GM23338 (cell line): ENCODE results near the gene SGMS2. TPM values are rescaled to one million over a fixed set of nuclear protein-coding genes. Genes with fewer than 3 reads are reported as not detected.

Source experiments
- ATAC-seq: fragments of 200-7000 bp; cut with Tn5 transposase; 3 replicates; pipeline ENCODE4 v1.9.1; 2020
- DNase-seq: peaks from one replicate; pipeline ENCODE4 v3.0.0-alpha.2; 2015; ENCODE audit warnings: low spot score
- H2AFZ ChIP-seq: fragments of 200-600 bp; sonication (generic); 2 replicates; pipeline ENCODE4 v1.8.0; 2016; ENCODE audit warnings: antibody characterized with exemption, mild to moderate bottlenecking, moderate library complexity
- H3F3A ChIP-seq: fragments of 200-600 bp; sonication (generic); replicated peaks from 2 replicates; pipeline ENCODE4 v1.8.0; 2017; ENCODE audit warnings: antibody characterized with exemption, mixed run types, low read depth
- H3K27ac ChIP-seq: fragments of 200-600 bp; sonication (generic); 2 replicates; pipeline ENCODE4 v1.6.1; 2016; ENCODE audit warnings: low read depth
- H3K27me3 ChIP-seq: fragments of 200-600 bp; sonication (generic); 2 replicates; pipeline ENCODE4 v1.8.0; 2016; ENCODE audit warnings: mild to moderate bottlenecking, mixed run types, moderate library complexity; ENCODE audit not compliant: insufficient read depth
- H3K36me3 ChIP-seq: fragments of 200-600 bp; sonication (generic); 2 replicates; pipeline ENCODE4 v1.8.0; 2016; ENCODE audit warnings: mild to moderate bottlenecking; ENCODE audit not compliant: insufficient read depth
- H3K4me1 ChIP-seq: fragments of 200-600 bp; sonication (generic); 2 replicates; pipeline ENCODE4 v1.8.0; 2016; ENCODE audit warnings: mild to moderate bottlenecking, moderate library complexity; ENCODE audit not compliant: insufficient read depth
- H3K4me2 ChIP-seq: fragments of 200-600 bp; sonication (generic); 2 replicates; pipeline ENCODE4 v1.7.1; 2017; ENCODE audit warnings: mixed run types
- H3K4me3 ChIP-seq: fragments of 200-600 bp; sonication (generic); 2 replicates; pipeline ENCODE4 v1.6.1; 2016; ENCODE audit warnings: mixed run types
- H3K79me2 ChIP-seq: fragments of 200-600 bp; sonication (generic); replicated peaks from 2 replicates; pipeline ENCODE4 v1.8.0; 2017; ENCODE audit warnings: mild to moderate bottlenecking; ENCODE audit not compliant: insufficient read depth
- H3K9me2 ChIP-seq: fragments of 200-600 bp; sonication (generic); 2 replicates; pipeline ENCODE4 v1.8.0; 2017; ENCODE audit not compliant: insufficient read depth
- H4K20me1 ChIP-seq: fragments of 200-600 bp; sonication (generic); replicated peaks from 2 replicates; pipeline ENCODE4 v1.8.0; 2017; ENCODE audit warnings: mild to moderate bottlenecking; ENCODE audit not compliant: insufficient read depth
- H3K27ac Mint-ChIP-seq: 2 replicates; pipeline ENCODE4 v1.8.0; 2020; ENCODE audit warnings: inconsistent platforms, mild to moderate bottlenecking, moderate library complexity, mixed read lengths
- H3K27me3 Mint-ChIP-seq: 3 replicates; pipeline ENCODE4 v1.8.0; 2022; ENCODE audit warnings: low read depth, mild to moderate bottlenecking, moderate library complexity, mixed read lengths, inconsistent platforms; ENCODE audit not compliant: insufficient read depth, poor library complexity
- H3K36me3 Mint-ChIP-seq: 3 replicates; pipeline ENCODE4 v1.8.0; 2021; ENCODE audit warnings: low read depth, mild to moderate bottlenecking, inconsistent platforms, moderate library complexity, mixed read lengths
- H3K4me1 Mint-ChIP-seq: 3 replicates; pipeline ENCODE4 v1.8.0; 2020; ENCODE audit warnings: mild to moderate bottlenecking, inconsistent platforms, mixed read lengths
- H3K4me3 Mint-ChIP-seq: 3 replicates; pipeline ENCODE4 v1.8.0; 2021; ENCODE audit warnings: moderate library complexity, mild to moderate bottlenecking, inconsistent platforms, mixed read lengths
- H3K9me3 Mint-ChIP-seq: 3 replicates; pipeline ENCODE4 v1.8.0; 2020; ENCODE audit warnings: moderate library complexity, mild to moderate bottlenecking, inconsistent platforms, mixed read lengths
- CREB1 ChIP-seq: fragments of 250-450 bp; sonication (Bioruptor Pico); IDR thresholded peaks from 2 replicates; pipeline ENCODE4 v1.5.0; 2020; ENCODE audit warnings: low read depth, mild to moderate bottlenecking, moderate library complexity
- EZH2 ChIP-seq: fragments of 200-600 bp; sonication (generic); IDR thresholded peaks from one replicate; pipeline ENCODE4 v1.8.0; 2017; ENCODE audit warnings: antibody characterized with exemption, mild to moderate bottlenecking, low read depth; ENCODE audit not compliant: unreplicated experiment
- EZH2phosphoT487 ChIP-seq: fragments of 200-600 bp; sonication (generic); IDR thresholded peaks from one replicate; pipeline ENCODE4 v1.8.1; 2018; ENCODE audit warnings: antibody characterized with exemption; ENCODE audit not compliant: unreplicated experiment
- JUNB ChIP-seq: IDR thresholded peaks from one replicate; pipeline ENCODE4 v1.6.1; 2016; ENCODE audit warnings: antibody characterized with exemption; ENCODE audit not compliant: unreplicated experiment
- NANOG ChIP-seq: IDR thresholded peaks from 2 replicates; pipeline ENCODE4 v1.6.1; 2016; ENCODE audit warnings: antibody characterized with exemption, borderline replicate concordance
- POLR2AphosphoS5 ChIP-seq: IDR thresholded peaks from 2 replicates; pipeline ENCODE4 v1.6.1; 2016; ENCODE audit warnings: antibody characterized with exemption, low read depth
- ZNF114 ChIP-seq: fragments of 250-450 bp; sonication (Bioruptor Pico); IDR thresholded peaks from 2 replicates; pipeline ENCODE4 v1.5.0; 2020; ENCODE audit warnings: mild to moderate bottlenecking, moderate library complexity
- ZNF331 ChIP-seq: fragments of 250-450 bp; sonication (Bioruptor Pico); IDR thresholded peaks from 2 replicates; pipeline ENCODE4 v1.5.0; 2020; ENCODE audit warnings: low read depth, mild to moderate bottlenecking, moderate library complexity
- polyA plus RNA-seq: library from polyadenylated mRNA; unstranded; fragments of >200 nt; fragmentation: Nextera tagmentation; extraction: Ambion mirVana; gene quantifications from 2 replicates; pipeline ENCODE4 v1.2.1, GENCODE V29; 2016
- total RNA-seq: library from RNA; depleted of rRNA; stranded (reverse); fragments of >200 nt; shearing (Covaris generic); gene quantifications from 2 replicates; pipeline ENCODE4 v1.2.3, GENCODE V29; 2014
- TF ChIP-seq, protein P1 (sequence below): IDR thresholded peaks from 2 replicates; pipeline ENCODE4 v1.6.1; 2016; ENCODE audit warnings: antibody characterized with exemption
- TF ChIP-seq, protein P2 (sequence below): IDR thresholded peaks from one replicate; pipeline ENCODE4 v1.6.1; 2018; ENCODE audit warnings: antibody characterized with exemption; ENCODE audit not compliant: unreplicated experiment
- TF ChIP-seq, protein P3 (sequence below): fragments of 250-450 bp; sonication (Bioruptor Pico); IDR thresholded peaks from 2 replicates; pipeline ENCODE4 v1.5.0; 2020; ENCODE audit warnings: mild to moderate bottlenecking, moderate library complexity

Gene SGMS2
- total and polyA plus RNA-seq, 2 experiments from 2014 or later = 0.35 to 1.1 TPM

DNA sequence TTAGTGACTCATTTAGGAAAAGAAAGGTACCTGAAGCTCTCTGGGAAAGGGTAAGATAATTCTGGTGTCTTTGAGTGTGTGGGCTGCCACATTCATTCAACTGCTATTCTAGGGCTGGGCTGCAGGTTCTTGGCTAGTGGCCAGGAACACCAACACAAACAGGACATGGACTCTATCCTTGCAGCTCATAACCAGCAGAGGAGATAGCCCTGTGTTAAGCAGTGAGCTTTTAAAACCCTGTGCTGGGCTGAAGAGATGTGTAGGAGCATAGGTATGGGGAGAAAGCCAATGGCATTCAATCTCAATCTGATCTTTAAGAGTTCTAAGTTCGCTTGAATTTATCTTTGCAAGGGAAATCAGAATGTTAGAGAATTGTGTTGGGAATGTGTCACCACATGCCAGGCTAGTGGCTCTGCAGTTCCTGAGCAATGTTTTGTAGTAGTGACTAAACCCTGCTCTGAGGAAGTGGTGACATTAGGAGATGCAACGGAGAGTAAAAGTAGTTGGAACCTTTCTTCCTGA is 39.2 kb downstream of the SGMS2 start (continued):
- TF ChIP-seq, protein P1, sequence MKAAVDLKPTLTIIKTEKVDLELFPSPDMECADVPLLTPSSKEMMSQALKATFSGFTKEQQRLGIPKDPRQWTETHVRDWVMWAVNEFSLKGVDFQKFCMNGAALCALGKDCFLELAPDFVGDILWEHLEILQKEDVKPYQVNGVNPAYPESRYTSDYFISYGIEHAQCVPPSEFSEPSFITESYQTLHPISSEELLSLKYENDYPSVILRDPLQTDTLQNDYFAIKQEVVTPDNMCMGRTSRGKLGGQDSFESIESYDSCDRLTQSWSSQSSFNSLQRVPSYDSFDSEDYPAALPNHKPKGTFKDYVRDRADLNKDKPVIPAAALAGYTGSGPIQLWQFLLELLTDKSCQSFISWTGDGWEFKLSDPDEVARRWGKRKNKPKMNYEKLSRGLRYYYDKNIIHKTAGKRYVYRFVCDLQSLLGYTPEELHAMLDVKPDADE = no peak
- TF ChIP-seq EZH2phosphoT487 = no peak
- no peak for TF ChIP-seq NANOG
- no peak for TF ChIP-seq ZNF331 (CRISPR knock-in tag)
- TF ChIP-seq, protein P2, sequence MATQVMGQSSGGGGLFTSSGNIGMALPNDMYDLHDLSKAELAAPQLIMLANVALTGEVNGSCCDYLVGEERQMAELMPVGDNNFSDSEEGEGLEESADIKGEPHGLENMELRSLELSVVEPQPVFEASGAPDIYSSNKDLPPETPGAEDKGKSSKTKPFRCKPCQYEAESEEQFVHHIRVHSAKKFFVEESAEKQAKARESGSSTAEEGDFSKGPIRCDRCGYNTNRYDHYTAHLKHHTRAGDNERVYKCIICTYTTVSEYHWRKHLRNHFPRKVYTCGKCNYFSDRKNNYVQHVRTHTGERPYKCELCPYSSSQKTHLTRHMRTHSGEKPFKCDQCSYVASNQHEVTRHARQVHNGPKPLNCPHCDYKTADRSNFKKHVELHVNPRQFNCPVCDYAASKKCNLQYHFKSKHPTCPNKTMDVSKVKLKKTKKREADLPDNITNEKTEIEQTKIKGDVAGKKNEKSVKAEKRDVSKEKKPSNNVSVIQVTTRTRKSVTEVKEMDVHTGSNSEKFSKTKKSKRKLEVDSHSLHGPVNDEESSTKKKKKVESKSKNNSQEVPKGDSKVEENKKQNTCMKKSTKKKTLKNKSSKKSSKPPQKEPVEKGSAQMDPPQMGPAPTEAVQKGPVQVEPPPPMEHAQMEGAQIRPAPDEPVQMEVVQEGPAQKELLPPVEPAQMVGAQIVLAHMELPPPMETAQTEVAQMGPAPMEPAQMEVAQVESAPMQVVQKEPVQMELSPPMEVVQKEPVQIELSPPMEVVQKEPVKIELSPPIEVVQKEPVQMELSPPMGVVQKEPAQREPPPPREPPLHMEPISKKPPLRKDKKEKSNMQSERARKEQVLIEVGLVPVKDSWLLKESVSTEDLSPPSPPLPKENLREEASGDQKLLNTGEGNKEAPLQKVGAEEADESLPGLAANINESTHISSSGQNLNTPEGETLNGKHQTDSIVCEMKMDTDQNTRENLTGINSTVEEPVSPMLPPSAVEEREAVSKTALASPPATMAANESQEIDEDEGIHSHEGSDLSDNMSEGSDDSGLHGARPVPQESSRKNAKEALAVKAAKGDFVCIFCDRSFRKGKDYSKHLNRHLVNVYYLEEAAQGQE = no peak
- no peak for TF ChIP-seq ZNF114
- TF ChIP-seq POLR2AphosphoS5 = no peak
- TF ChIP-seq EZH2 = no peak

DNA sequence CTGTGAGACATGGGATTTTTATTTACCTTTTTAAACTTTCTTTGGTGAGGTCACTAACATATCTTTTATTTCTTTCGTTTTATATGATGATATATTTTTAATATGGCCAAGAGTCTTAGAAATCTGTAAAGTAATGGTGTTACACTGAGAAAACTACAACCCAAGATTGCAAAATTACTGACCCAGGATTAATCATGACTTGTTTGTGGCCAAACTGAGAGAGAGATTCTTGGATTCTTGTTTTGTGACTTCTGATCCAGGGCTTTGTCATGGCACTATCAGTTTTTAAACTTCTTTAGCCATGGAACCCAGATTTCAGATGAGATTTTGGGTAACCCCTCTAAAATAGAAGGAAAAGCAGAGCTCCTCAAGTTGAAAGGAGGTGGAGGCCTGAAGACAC is 42.0 kb downstream of the SGMS2 start:
- H3K27ac ChIP-seq = no peak overlapping the region
- H3K27me3 ChIP-seq = no peaks in the 10 kb centered on the region
- H3K9me3 Mint-ChIP-seq = no peaks in the 10 kb centered on the region
- no peaks in the 10 kb centered on the region for H4K20me1 ChIP-seq
- no peak for ATAC-seq
- DNase-seq = no peak
- H3K4me3 ChIP-seq = no peak overlapping the region
- H2AFZ ChIP-seq = peak overlapping the region; percentile 53; the same call in 1 of the 2 replicates
- no peak overlapping the region for H3K4me3 Mint-ChIP-seq
- no peaks in the 10 kb centered on the region for H3F3A ChIP-seq
- H3K4me1 Mint-ChIP-seq = peaks cover 10% of the 10 kb centered on the region; the same call in 2 of the 3 replicates
- no peak overlapping the region for H3K27ac Mint-ChIP-seq
- TF ChIP-seq, protein P3, sequence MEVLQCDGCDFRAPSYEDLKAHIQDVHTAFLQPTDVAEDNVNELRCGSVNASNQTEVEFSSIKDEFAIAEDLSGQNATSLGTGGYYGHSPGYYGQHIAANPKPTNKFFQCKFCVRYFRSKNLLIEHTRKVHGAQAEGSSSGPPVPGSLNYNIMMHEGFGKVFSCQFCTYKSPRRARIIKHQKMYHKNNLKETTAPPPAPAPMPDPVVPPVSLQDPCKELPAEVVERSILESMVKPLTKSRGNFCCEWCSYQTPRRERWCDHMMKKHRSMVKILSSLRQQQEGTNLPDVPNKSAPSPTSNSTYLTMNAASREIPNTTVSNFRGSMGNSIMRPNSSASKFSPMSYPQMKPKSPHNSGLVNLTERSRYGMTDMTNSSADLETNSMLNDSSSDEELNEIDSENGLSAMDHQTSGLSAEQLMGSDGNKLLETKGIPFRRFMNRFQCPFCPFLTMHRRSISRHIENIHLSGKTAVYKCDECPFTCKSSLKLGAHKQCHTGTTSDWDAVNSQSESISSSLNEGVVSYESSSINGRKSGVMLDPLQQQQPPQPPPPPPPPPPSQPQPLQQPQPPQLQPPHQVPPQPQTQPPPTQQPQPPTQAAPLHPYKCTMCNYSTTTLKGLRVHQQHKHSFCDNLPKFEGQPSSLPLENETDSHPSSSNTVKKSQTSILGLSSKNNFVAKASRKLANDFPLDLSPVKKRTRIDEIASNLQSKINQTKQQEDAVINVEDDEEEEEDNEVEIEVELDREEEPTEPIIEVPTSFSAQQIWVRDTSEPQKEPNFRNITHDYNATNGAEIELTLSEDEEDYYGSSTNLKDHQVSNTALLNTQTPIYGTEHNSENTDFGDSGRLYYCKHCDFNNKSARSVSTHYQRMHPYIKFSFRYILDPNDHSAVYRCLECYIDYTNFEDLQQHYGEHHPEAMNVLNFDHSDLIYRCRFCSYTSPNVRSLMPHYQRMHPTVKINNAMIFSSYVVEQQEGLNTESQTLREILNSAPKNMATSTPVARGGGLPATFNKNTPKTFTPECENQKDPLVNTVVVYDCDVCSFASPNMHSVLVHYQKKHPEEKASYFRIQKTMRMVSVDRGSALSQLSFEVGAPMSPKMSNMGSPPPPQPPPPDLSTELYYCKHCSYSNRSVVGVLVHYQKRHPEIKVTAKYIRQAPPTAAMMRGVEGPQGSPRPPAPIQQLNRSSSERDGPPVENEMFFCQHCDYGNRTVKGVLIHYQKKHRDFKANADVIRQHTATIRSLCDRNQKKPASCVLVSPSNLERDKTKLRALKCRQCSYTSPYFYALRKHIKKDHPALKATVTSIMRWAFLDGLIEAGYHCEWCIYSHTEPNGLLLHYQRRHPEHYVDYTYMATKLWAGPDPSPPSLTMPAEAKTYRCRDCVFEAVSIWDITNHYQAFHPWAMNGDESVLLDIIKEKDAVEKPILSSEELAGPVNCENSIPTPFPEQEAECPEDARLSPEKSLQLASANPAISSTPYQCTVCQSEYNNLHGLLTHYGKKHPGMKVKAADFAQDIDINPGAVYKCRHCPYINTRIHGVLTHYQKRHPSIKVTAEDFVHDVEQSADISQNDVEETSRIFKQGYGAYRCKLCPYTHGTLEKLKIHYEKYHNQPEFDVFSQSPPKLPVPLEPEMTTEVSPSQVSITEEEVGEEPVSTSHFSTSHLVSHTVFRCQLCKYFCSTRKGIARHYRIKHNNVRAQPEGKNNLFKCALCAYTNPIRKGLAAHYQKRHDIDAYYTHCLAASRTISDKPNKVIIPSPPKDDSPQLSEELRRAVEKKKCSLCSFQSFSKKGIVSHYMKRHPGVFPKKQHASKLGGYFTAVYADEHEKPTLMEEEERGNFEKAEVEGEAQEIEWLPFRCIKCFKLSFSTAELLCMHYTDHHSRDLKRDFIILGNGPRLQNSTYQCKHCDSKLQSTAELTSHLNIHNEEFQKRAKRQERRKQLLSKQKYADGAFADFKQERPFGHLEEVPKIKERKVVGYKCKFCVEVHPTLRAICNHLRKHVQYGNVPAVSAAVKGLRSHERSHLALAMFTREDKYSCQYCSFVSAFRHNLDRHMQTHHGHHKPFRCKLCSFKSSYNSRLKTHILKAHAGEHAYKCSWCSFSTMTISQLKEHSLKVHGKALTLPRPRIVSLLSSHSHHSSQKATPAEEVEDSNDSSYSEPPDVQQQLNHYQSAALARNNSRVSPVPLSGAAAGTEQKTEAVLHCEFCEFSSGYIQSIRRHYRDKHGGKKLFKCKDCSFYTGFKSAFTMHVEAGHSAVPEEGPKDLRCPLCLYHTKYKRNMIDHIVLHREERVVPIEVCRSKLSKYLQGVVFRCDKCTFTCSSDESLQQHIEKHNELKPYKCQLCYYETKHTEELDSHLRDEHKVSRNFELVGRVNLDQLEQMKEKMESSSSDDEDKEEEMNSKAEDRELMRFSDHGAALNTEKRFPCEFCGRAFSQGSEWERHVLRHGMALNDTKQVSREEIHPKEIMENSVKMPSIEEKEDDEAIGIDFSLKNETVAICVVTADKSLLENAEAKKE (CRISPR knock-in tag) = no peak
- TF ChIP-seq ZNF114 = no peak
- no peak for TF ChIP-seq EZH2
- TF ChIP-seq ZNF331 (CRISPR knock-in tag) = no peak
- no peak for TF ChIP-seq EZH2phosphoT487
- no peak for TF ChIP-seq CREB1 (CRISPR knock-in tag)
- no peak for TF ChIP-seq POLR2AphosphoS5
- TF ChIP-seq JUNB = no peak
- H3K36me3 ChIP-seq = no peaks in the 10 kb centered on the region
- H3K4me1 ChIP-seq = peaks cover 12% of the 10 kb centered on the region
- H3K4me2 ChIP-seq = no peak overlapping the region
- H3K9me2 ChIP-seq = 0 out of 2 replicates have a peak, but pooled peaks cover 3% of the 10 kb centered on the region
- H3K27me3 Mint-ChIP-seq = peaks cover 3% of the 10 kb centered on the region
- H3K36me3 Mint-ChIP-seq = no peaks in the 10 kb centered on the region
- H3K79me2 ChIP-seq = no peaks in the 10 kb centered on the region
